Measurements from ENCODE around the gene ABHD12.

The ABHD12 gene

DNA sequence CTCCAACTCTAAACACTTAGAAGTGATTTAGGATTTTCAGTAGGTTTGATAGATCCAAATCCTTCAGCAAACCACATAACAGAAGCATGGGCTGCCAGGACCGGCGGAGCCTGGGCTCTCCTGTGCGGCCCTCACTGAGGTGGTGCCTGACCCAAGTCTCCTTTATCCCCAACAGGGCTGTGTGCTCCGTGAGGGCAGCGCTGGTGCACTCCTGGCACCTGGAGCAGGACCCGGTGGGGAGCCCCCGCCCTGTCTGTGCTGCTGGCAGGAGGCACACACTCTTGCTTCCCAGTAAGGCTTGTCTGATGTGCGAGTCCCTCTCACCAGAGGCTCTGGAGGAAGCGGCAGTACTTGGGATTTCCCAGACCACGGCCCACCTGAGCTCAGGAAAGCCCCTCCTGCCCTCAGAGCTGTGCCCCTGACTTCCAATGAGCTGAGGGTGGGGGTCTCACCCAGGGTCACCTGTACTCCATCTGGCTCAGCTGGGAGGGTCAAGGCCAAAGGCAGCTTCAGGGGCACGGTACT, 86.5 kb downstream of the ABHD12 start:
- DNase-seq, result no peak

DNA sequence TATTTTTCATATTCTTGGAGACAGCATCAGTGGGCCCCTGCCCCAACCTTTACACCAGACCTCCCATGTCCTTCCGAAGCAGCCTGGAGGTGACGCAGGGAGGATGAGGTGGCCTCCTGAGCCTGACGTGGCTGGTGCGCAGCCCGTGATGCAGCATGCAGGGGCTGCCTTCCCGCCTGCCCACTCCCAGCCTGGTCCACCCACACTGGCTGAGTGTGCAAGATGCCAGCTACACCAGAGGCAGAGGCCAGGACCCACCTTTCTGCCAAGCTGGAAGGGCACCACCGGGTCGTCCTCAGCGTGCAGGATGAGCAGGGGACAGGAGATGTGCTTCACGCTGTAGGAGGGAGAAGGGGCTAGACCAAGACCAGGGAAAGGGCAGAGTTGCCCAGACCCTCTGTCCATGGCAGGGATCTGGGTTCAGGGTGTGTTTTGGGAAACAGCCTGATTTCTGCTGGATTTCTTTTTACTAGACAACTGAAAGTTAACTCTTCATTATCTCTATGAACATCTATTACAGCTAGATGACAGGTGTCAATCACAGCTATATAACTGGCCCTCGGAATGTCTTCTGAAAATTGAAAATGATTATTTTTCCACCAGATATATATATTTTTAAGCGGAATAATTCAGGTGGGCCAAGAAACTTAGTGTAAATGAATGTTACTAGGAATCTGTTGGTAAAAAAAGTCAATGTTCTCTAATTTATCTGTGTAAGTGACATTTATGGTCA, 87.2 kb downstream of the ABHD12 start:
- DNase-seq, result no peak

DNA sequence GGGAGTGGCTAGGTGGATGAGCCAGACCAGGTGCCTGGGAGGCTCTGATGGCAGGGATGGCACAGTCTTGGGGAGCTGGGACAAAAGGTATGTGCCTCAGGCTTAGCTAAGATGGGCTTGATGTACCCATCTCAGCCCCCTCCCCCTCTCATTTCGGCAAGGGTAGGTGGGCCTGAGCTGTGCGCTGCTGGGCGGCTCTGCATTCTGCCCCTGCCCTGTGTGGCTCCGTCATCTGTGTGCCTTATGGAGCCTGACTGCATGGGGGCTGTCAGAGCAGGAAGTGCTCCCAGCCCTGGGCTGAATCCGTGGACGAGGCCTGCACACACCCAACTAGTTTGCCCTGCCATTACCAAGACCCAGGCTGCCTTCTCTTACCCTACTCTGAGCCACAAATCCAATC, 88.0 kb downstream of the ABHD12 start:
- DNase-seq, result no peak

DNA sequence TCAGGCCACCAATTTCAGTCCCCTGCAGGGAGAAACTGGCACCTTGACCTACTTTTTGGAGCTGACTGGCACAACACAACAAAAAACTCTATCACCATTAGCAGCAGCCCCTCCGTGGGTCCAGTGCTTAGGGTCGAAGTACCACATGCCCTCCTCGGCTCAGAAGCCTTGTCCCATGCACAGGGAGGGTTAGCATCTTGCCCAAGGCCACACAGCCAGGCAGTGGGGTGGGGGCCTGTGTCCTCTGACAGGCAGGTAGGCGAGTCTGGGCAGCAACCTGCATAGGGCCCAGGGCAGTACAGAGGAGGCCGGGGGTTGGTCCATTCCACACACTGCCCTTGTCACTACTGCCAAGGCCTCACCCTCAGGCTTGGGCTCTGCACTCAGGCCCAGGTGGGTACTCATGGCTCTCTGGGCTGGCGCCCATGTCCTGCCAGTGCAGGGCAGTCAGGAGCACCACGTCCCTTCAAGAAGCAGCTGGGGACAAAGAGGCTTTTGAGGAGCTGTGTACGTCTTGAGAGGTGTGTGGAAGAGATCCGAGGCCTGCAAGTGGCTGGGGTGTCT, 89.2 kb downstream of the ABHD12 start:
- no peak for DNase-seq

DNA sequence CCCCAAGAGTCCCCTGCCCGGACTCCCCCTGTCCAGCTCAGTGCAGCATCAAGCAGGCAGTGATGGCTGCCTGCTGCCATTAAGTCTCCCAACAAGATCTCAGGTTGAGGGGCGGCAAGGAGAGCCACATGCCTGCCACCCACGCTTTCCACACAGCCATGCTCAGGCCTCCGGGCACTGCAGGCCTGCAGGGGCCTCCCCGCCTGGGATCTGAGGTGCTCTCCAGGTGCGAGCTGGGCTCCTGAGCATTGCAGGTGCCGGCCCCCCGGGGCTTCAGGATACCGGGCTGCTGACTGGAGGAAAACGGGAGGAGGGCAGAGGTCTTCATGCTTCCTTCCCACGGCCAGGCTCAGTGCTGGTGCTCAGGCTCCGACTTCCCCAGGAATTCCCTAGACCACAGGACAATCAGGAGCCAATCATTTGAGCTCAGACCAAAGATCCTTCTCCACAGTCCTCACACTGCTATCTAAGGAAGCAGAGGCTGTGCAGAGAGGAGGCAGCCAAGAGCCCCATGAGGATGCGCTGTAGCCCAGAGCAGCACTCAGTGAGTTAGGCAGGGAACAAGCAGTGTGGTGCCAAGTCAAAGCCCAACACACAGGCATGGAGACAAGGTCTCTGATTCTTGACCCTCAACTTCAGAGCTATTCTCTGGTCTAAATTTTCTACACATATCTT, 90.0 kb downstream of the ABHD12 start:
- no peak for DNase-seq

DNA sequence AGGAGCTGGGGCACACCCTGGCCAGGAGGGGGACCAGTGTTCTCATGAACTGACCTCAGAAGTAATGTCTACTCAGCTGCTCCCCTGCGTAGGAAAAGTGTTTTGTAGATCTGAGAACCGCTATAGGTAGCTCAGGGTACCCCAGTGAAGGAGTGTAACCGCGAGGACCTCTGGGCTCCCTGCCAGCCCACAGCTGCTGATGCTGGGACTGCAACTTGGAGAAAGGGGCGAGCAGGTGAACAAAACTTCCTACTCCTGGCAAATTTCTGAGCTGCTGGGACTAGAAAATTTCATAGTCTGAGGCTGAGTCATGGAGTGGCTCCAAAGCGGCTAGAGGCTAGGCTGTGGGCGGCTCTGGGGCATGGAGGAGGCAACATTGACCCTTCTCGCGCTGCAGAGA, 90.8 kb downstream of the ABHD12 start:
- no peak for DNase-seq

DNA sequence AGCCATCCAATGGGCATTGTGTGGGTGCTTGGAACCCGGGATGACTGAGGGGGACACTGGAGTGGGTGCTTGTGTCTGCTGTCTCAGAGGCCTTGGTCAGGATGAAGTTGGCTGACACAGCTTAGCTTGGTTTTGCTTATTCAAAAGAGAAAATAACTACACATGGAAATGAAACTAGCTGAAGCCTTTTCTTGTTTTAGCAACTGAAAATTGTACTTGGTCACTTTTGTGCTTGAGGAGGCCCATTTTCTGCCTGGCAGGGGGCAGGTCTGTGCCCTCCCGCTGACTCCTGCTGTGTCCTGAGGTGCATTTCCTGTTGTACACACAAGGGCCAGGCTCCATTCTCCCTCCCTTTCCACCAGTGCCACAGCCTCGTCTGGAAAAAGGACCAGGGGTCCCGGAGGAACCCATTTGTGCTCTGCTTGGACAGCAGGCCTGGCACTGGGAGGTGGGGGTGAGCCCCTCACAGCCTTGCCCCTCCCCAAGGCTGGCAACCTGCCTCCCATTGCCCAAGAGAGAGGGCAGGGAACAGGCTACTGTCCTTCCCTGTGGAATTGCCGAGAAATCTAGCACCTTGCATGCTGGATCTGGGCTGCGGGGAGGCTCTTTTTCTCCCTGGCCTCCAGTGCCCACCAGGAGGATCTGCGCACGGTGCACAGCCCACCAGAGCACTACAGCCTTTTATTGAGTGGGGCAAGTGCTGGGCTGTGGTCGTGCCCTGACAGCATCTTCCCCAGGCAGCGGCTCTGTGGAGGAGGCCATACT, 93.3 kb downstream of the ABHD12 start:
- no peak for DNase-seq

DNA sequence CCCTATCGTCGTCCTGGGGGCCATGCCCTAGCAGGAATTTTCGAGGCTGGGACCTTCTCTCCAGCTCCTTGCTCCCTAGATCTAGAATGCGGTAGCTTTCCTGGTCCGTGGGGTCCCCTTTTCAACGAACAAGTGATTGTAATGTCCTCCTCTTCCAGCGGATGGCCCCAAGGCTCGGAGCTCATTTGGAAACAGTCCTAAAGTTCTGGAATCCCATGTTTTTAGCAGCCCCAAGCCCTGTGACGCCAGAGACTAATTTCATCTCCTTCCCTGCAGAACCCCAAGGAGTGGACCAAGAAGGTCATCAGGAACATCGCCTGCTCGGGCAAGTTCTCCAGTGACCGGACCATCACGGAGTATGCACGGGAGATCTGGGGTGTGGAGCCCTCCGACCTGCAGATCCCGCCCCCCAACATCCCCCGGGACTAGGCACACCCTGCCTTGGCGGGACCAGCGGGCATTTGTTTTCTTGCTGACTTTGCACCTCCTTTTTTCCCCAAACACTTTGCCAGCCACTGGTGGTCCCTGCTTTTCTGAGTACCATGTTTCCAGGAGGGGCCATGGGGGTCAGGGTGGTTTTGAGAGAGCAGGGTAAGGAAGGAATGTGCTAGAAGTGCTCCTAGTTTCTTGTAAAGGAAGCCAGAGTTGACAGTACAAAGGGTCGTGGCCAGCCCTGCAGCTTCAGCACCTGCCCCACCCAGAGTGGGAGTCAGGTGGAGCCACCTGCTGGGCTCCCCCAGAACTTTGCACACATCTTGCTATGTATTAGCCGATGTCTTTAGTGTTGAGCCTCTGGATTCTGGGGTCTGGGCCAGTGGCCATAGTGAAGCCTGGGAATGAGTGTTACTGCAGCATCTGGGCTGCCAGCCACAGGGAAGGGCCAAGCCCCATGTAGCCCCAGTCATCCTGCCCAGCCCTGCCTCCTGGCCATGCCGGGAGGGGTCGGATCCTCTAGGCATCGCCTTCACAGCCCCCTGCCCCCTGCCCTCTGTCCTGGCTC, 94.2 kb downstream of the ABHD12 start:
- peak; percentile 69 for DNase-seq

DNA sequence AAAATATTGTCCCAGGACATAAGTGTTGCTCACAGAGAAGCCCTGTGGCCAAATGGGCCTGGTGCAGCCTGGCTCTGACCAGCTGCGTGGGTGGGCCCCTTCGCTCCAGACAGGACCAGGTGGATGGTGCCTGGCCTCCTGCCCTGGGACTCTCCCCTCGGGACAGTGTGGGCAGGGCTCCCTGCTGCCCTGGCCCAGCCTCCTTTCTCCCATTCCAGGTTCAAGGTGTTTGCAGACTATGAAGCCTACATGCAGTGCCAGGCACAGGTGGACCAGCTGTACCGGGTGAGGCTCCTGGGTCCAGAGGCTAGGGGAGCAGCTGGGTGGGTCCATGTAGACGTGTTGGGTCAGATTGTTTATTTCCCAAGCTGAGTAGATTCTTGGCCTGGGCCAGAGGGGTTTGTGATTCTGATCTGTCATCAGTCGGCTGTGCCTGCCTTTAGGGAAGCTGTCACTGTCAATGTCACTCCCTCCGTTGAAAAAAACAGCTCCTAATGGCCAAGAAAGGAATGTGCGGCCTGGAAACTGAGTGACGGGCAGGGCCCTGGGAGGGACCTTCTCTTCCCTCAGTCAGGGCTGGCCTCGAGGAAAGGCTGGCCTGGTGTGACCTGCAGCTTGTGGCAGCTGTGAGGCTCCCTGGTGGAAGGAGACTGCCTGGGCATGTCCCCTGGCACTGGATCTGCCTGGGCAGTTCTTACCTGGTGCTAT, 95.1 kb downstream of the ABHD12 start:
- DNase-seq, result no peak

DNA sequence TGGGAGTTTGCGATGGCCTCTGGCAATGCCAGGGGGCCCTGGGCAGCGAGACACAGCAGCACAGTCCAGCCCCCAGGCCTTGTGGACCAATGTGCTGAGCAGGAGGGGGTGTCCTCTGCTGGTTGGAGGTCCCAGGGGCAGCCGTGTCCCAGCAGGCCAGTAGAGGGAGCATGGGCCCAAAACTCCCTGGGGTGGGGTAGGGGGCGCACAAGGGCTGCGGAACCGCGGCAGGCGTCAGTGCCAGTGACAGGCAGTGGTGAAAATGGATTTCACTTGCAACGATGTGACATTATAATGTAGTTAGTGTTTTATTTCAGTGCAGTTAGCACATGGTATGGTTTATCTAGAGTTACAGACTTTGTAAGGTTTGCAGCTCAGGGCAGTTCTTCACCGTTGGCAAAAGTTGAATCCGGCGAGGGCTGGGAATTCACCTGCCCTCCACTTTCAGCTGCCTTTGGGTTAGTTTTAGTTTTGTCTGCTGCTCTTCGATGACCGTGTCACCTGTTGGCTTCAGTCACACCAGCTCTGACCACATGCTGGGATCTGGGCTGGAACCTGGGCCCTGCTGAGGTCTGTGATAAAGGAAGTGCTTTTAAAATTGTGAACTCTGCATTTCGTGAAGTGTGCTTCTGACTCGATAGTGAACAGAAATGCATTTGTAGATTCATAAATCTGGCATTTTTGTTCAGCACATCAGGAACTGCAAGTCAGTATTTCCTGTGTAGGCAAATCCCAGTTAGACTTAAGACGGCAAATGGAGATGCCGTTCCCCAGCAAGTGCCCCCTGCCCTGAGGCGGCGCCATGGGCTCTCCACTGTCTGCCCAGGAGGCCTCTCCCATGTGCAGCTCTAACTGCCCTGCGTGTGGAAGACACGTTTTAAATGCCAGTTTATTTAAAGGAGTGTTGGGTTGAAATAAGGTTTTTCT, 95.9 kb downstream of the ABHD12 start:
- peak; percentile 55 for DNase-seq

DNA sequence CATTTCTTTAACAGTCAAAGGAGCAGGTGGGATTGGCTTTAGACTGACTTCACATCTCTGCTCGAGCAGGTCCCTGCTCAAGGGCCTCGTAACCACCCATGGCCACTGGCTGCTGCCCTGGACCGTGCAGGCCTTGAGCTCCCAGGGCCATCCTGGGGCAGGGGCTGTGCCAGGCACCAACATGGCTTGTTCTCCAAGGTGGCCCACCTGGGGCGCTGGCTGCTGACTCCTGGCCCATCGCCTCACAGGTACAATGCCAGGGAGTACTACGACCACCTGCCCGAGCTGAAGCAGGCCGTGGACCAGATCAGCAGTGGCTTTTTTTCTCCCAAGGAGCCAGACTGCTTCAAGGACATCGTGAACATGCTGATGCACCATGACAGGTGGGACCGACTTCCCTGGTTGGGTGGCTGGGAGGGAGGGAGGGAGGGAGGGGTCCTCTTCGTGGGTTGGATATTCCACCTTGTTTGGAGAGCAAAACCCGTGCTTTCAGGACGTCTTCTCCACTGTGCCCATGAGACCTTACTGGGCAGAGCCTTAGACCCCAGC, 96.7 kb downstream of the ABHD12 start:
- no peak for DNase-seq

DNA sequence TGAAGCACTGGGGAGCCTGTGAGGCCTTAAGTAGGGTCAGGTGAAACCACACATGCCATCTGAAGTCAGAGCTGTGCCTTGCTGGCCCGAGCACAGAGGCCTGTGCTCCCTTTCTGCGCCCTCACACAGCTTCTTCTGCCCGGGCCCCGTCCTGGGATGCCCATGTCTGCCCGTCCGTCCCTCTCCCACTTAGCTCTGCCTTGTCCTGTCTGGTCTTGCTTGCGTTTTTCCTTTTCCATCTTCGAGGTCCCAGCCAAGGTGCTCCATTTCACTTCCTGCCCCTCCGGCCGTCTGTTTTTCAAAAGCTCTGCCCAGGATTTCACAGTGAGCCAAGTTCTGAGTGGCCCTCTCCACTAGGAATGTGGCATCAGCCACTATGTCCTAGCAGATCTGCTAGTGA, 97.1 kb downstream of the ABHD12 start:
- DNase-seq, result no peak

DNA sequence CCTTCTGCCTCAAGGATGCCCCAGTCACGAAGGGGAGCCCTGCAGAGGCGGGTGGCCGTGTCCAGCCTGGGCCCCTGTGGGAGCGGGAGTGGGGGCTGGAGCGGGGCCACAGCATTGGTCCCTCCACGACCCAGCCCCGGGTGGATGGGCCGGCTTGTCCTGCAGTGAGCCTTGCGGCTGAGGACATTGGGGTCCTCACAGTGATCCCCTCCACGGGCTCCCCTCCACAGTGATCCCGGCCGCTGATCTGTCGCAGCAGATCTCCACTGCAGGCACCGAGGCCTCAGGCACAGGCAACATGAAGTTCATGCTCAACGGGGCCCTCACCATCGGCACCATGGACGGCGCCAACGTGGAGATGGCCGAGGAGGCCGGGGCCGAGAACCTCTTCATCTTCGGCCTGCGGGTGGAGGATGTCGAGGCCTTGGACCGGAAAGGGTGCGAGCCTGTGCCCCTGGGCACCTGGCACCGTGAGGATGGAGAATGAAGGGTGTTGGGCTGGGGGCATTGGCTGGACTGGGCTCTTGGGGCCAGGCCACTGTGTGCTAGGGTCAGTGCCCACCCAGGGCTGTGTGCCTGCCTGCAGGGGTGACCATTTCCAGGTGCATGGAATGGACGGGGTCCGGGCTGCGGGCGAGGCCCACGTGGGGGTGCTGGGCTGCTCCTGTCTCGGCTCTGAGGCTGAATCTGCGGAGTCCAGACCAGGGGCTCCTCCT, 98.3 kb downstream of the ABHD12 start:
- DNase-seq, result no peak

DNA sequence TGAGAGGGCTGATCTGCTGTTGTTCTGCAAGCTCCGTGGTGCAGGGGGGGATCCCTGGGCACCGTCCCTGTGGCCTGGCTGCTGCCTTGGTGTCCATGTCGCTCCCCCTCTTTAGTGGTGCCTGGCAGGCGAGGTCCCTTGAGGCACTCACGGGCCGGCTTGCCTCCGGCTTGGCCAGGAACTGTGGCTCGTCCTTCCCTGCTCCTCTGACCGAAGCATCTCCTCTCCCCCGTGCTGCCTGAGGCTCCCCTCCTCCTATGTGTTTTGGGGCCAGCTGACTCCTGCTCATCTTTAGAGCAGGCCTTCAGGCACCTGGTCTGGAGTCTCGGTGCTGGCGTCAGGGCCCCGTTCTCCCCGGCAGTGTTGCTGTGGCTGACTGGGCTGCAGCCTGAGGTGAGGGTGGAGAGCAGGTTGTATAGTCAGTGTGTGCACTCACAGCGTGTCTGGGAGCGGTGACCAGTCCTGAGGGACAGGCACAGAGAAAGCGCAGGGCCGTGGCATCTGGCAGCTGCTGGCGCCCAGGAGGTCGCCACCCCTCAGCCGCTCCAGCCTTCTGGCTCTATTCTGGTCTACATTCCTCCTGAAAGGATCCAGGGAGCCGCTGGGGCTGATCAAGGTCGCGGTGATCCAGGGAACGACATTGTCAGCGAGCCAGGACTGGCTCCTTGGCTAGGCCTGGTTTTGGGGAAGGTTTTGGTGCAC, 99.1 kb downstream of the ABHD12 start:
- DNase-seq, result no peak

DNA sequence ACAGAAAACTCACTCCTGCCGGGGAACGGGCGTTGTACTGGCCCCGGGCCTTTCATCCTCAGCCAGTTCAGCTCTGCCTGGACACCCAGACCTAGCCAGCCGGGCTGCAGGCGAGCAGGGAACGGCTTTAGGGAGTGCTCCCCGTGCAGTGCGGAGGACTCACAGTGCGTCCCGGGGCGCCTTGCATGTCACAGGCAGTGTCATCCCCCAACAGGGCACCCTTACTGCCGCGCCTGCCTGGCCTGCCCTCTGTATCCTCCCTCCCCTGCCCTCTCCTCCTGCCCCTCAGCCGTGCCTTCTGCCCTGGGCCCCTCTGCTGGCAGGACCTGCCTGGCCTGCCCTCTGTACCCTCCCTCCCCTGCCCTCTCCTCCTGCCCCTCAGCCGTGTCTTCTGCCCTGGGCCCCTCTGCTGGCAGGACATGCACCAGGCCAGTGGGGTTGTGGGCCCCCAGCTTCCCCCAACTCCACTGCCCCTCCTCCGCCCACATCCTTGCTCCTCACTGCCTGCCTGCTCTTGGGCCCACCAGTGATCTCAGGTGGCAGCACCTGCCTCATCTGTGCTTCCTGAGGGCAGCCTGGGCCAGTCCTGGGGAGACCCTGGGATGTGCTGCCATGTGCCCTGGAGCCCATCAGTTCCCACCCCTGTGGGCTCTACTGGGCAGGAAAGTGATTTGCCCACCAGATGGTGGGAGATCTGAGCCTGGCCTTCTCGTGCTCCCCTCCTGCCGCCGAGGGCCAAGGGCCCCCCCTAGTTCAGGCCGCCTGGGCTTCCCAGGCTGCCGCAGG, 99.8 kb downstream of the ABHD12 start:
- no peak for DNase-seq

DNA sequence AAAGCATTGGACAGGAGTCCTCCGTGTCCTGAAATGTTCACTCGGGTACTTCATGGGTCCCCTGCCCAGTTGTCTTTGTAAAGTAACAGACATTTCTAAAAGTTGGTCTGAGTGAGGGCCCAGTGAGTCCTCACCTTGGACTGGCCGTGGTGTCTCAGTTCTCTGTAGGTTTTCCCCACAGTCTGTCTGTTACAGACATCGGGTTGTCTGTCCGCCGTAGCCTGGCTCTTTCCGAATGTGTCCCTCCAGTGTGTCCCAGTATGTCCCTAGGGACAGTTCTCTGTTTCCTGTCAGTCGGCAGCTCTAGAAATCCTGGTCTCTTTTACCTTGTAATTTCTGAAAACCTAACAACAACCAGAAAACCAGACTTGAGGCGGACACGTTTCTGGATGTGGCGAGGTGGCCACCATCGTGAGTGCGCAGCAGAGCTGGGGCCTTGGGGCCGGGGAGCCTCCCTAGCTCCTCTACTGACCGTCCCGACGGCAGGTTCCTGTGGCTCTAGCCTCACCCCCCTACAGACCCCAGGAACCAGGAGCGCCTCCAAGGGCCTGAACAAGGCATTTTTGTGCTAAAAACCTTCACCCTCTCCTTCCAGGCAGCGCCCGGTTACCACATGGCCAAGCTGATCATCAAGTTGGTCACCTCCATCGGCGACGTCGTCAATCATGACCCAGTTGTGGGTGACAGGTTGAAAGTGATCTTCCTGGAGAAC, 100.6 kb downstream of the ABHD12 start:
- no peak for DNase-seq
